MV-4-11 (cell line): ENCODE measurements around the gene STARD3NL.
"Not testable (repeated sequence)": the region's sequence is repeated elsewhere in the genome, so short reads cannot be mapped to it uniquely, and the experiment has no call there.

Source experiments
- DNase-seq: peaks from one replicate; lab custom pipeline; 2025; lab: John Stamatoyannopoulos, UW

Gene STARD3NL

GRCh38 chr7:38178004-38178694 lies at the start of gene STARD3NL:
Gene STARD3NL, plus strand, starts transcription at chr7:38178245. Its CDS starts 29,260 bp downstream, at chr7:38207505.
- DNase-seq: peak; percentile 100

- DNase-seq: no peak
Observed at GRCh38 chr7:38129162-38129561, 48.9 kb upstream of the STARD3NL start.

- no peak for DNase-seq
Observed at GRCh38 chr7:38129579-38129978, 48.5 kb upstream of the STARD3NL start.

GRCh38 chr7:38138171-38138570 lies 39.9 kb upstream of the STARD3NL start:
- DNase-seq: no peak

- DNase-seq: no peak
Observed at GRCh38 chr7:38141187-38141586, 36.9 kb upstream of the STARD3NL start.

GRCh38 chr7:38142736-38143135 lies 35.3 kb upstream of the STARD3NL start:
- no peak for DNase-seq

- DNase-seq: no peak
Observed at GRCh38 chr7:38147005-38147404, 31.0 kb upstream of the STARD3NL start.

- no peak for DNase-seq
Observed at GRCh38 chr7:38151556-38151955, 26.5 kb upstream of the STARD3NL start.

GRCh38 chr7:38153515-38153914 lies 24.5 kb upstream of the STARD3NL start:
- DNase-seq: no peak

GRCh38 chr7:38154278-38154677 lies 23.8 kb upstream of the STARD3NL start:
- peak; percentile 42 for DNase-seq

GRCh38 chr7:38160003-38160571 lies 18.0 kb upstream of the STARD3NL start:
- DNase-seq: no peak

GRCh38 chr7:38162036-38162435 lies 16.0 kb upstream of the STARD3NL start:
- DNase-seq: no peak

GRCh38 chr7:38163671-38164070 lies 14.4 kb upstream of the STARD3NL start:
- no peak for DNase-seq

GRCh38 chr7:38168890-38169570 lies 9.0 kb upstream of the STARD3NL start:
- DNase-seq: peak; percentile 29

GRCh38 chr7:38169847-38170246 lies 8.2 kb upstream of the STARD3NL start:
- DNase-seq: peak; percentile 97

GRCh38 chr7:38171623-38172391 lies 6.2 kb upstream of the STARD3NL start:
- peak; percentile 94 for DNase-seq

- not testable (repeated sequence) for DNase-seq
Observed at GRCh38 chr7:38175547-38175946, 2.5 kb upstream of the STARD3NL start.

GRCh38 chr7:38177621-38178003 lies 433 bp upstream of the STARD3NL start:
- no peak for DNase-seq

- no peak for DNase-seq
Observed at GRCh38 chr7:38178695-38179344, 775 bp downstream of the STARD3NL start.

- no peak for DNase-seq
Observed at GRCh38 chr7:38179776-38180226, 1.8 kb downstream of the STARD3NL start.

GRCh38 chr7:38181111-38181510 lies 3.1 kb downstream of the STARD3NL start:
- DNase-seq: no peak

- no peak for DNase-seq
Observed at GRCh38 chr7:38182450-38182849, 4.4 kb downstream of the STARD3NL start.
